Effector CD4-positive, alpha-beta T cell (primary cell): Measurements from ENCODE around the gene RASSF10.
"Not testable (repeated sequence)": the region's sequence is repeated elsewhere in the genome, so short reads cannot be mapped to it uniquely, and the experiment has no call there.

Experiments
- DNase-seq: peaks from one replicate; pipeline ENCODE4 v3.0.0-alpha.2; 2020

Gene RASSF10

GRCh38 chr11:13029872-13030271, 20.8 kb downstream of the RASSF10 start:
- DNase-seq: no peak

GRCh38 chr11:13030857-13031256, 21.7 kb downstream of the RASSF10 start:
- no peak for DNase-seq

- no peak for DNase-seq
Measured at GRCh38 chr11:13031349-13031748, 22.2 kb downstream of the RASSF10 start.

GRCh38 chr11:13033760-13034533, 24.8 kb downstream of the RASSF10 start:
- no peak for DNase-seq

GRCh38 chr11:13035711-13036110, 26.6 kb downstream of the RASSF10 start:
- no peak for DNase-seq

- DNase-seq: no peak
Measured at GRCh38 chr11:13036235-13036634, 27.1 kb downstream of the RASSF10 start.

GRCh38 chr11:13038366-13038765, 29.2 kb downstream of the RASSF10 start:
- DNase-seq: no peak

GRCh38 chr11:13039126-13039525, 30.0 kb downstream of the RASSF10 start:
- DNase-seq: no peak

GRCh38 chr11:13040969-13041561, 31.9 kb downstream of the RASSF10 start:
- DNase-seq: no peak

- DNase-seq: no peak
Measured at GRCh38 chr11:13042873-13043342, 33.8 kb downstream of the RASSF10 start.

- DNase-seq: no peak
Measured at GRCh38 chr11:13043912-13044628, 35.0 kb downstream of the RASSF10 start.

GRCh38 chr11:13045089-13045488, 36.0 kb downstream of the RASSF10 start:
- DNase-seq: not testable (repeated sequence)

- DNase-seq: no peak
Measured at GRCh38 chr11:13045734-13046133, 36.6 kb downstream of the RASSF10 start.

- no peak for DNase-seq
Measured at GRCh38 chr11:13046637-13047570, 37.8 kb downstream of the RASSF10 start.

GRCh38 chr11:13047884-13048283, 38.8 kb downstream of the RASSF10 start:
- no peak for DNase-seq

- no peak for DNase-seq
Measured at GRCh38 chr11:13051257-13051656, 42.1 kb downstream of the RASSF10 start.

- no peak for DNase-seq
Measured at GRCh38 chr11:13052130-13052571, 43.0 kb downstream of the RASSF10 start.

- no peak for DNase-seq
Measured at GRCh38 chr11:13053255-13053917, 44.3 kb downstream of the RASSF10 start.

GRCh38 chr11:13054278-13054677, 45.2 kb downstream of the RASSF10 start:
- no peak for DNase-seq

GRCh38 chr11:13055200-13055599, 46.1 kb downstream of the RASSF10 start:
- DNase-seq: no peak

- no peak for DNase-seq
Measured at GRCh38 chr11:13061294-13061990, 52.3 kb downstream of the RASSF10 start.
